B cell (primary cell): ENCODE data around the gene FRS3. TPM values are rescaled to one million over a fixed set of nuclear protein-coding genes. Genes with fewer than 3 reads are reported as not detected.

Experiments used
- ATAC-seq: fragments of 200-7000 bp; cut with Tn5 transposase; one replicate; pipeline ENCODE4 v1.10.0; 2021; ENCODE audit warnings: low read depth, mild to moderate bottlenecking, moderate number of reproducible peaks, moderate library complexity
- CTCF ChIA-PET: fragments of 350-600 bp; sonication (Branson Sonifier 250); formaldehyde crosslinking; loops from one replicate; lab custom pipeline; 2021; ENCODE audit warnings: antibody characterized with exemption, inconsistent platforms; lab: Charles Lee
- POLR2A ChIA-PET: fragments of 350-600 bp; sonication (Branson Sonifier 250); formaldehyde crosslinking; loops from one replicate; lab custom pipeline; 2021; ENCODE audit warnings: antibody characterized with exemption; lab: Charles Lee
- DNase-seq: peaks from one replicate; pipeline ENCODE4 v3.0.0; 2013
- H2AFZ ChIP-seq: 2 replicates; pipeline ENCODE4 v1.6.1; 2012; ENCODE audit warnings: mild to moderate bottlenecking, low read depth, low read length; ENCODE audit not compliant: insufficient read depth, poor library complexity, severe bottlenecking
- H3K27ac ChIP-seq, 2 donors: 1 replicate in 1 of 2; 2 replicates in 1 of 2; pipeline ENCODE4 v1.5.1; 2012 to 2013; ENCODE audit warnings: low read length in 2 of 2, mild to moderate bottlenecking in 2 of 2, moderate library complexity in 1 of 2
- H3K27me3 ChIP-seq, 4 experiments: fragments of 200-600 bp in 1 of 4; sonication (generic) in 1 of 4; replicated peaks in 1 of 4; 1 replicate in 2 of 4; 2 replicates in 2 of 4; pipeline versions ENCODE4 v1.6.1 to v1.7.0; 2013 to 2016; ENCODE audit warnings: low read length in 3 of 4, mild to moderate bottlenecking in 2 of 4, mixed read lengths in 1 of 4, moderate library complexity in 1 of 4; ENCODE audit not compliant: insufficient read depth in 4 of 4, control insufficient read depth in 3 of 4; ENCODE audit errors: control extremely low read depth in 1 of 4
- H3K36me3 ChIP-seq, 2 experiments: replicated peaks in 1 of 2; 1 replicate in 1 of 2; 2 replicates in 1 of 2; pipeline versions ENCODE4 v1.6.1 to v1.7.1; 2013; ENCODE audit warnings: low read length in 1 of 2; ENCODE audit not compliant: insufficient read depth in 2 of 2, control insufficient read depth in 1 of 2; ENCODE audit errors: control extremely low read depth in 1 of 2, extremely low read depth in 1 of 2
- H3K4me1 ChIP-seq, 2 donors: fragments of 200-600 bp in 1 of 2; sonication (generic) in 1 of 2; 1 replicate in 1 of 2; 2 replicates in 1 of 2; pipeline versions ENCODE4 v1.5.1 to v1.6.1; 2013 to 2017; ENCODE audit warnings: low read length in 2 of 2; ENCODE audit not compliant: control insufficient read depth in 2 of 2, insufficient read depth in 2 of 2
- H3K4me2 ChIP-seq: replicated peaks from 2 replicates; pipeline ENCODE3; 2012; ENCODE audit warnings: mild to moderate bottlenecking, low read depth, low read length; ENCODE audit not compliant: poor library complexity, severe bottlenecking
- H3K4me3 ChIP-seq, 5 experiments: fragments of 200-600 bp in 1 of 5; sonication (generic) in 1 of 5; 1 replicate in 3 of 5; 2 replicates in 2 of 5; pipeline versions ENCODE4 v1.5.1 to v1.7.0; 2011 to 2016; ENCODE audit warnings: low read length in 4 of 5, mild to moderate bottlenecking in 4 of 5, low read depth in 2 of 5, control low read depth in 1 of 5, moderate library complexity in 1 of 5; ENCODE audit not compliant: insufficient read depth in 1 of 5; ENCODE audit errors: control extremely low read depth in 1 of 5, extremely low read depth in 1 of 5
- H3K79me2 ChIP-seq: fragments of 200-600 bp; sonication (generic); one replicate; pipeline ENCODE4 v1.6.0; 2016; ENCODE audit warnings: low read length; ENCODE audit not compliant: control insufficient read depth, insufficient read depth
- H3K9ac ChIP-seq: fragments of 200-600 bp; sonication (generic); 2 replicates; pipeline ENCODE4 v1.6.1; 2017; ENCODE audit warnings: mild to moderate bottlenecking, low read length, moderate library complexity
- H3K9me3 ChIP-seq, 3 donors: one replicate each; pipeline versions ENCODE4 v1.6.1 to v1.7.1; 2013; ENCODE audit warnings: low read length in 2 of 3; ENCODE audit not compliant: control insufficient read depth in 2 of 3, insufficient read depth in 1 of 3; ENCODE audit errors: control extremely low read depth in 1 of 3
- H4K20me1 ChIP-seq: 2 replicates; pipeline ENCODE4 v1.6.0; 2012; ENCODE audit warnings: mild to moderate bottlenecking, low read length; ENCODE audit not compliant: insufficient read depth, control insufficient read depth, poor library complexity, severe bottlenecking
- H3K27ac Mint-ChIP-seq: one replicate; pipeline ENCODE4 v1.8.0; 2021; ENCODE audit warnings: mixed read lengths
- H3K27me3 Mint-ChIP-seq: one replicate; pipeline ENCODE4 v1.8.0; 2021; ENCODE audit warnings: mixed read lengths
- H3K4me1 Mint-ChIP-seq: one replicate; pipeline ENCODE4 v1.8.0; 2021; ENCODE audit warnings: mixed read lengths
- H3K4me3 Mint-ChIP-seq: one replicate; pipeline ENCODE4 v1.8.0; 2021; ENCODE audit warnings: mixed read lengths
- H3K9me3 Mint-ChIP-seq: one replicate; pipeline ENCODE4 v1.8.0; 2022; ENCODE audit warnings: mixed read lengths; ENCODE audit not compliant: insufficient read depth
- EZH2 ChIP-seq: IDR thresholded peaks from 2 replicates; pipeline ENCODE4 v1.6.1; 2012; ENCODE audit warnings: borderline replicate concordance, low read depth, mild to moderate bottlenecking, moderate library complexity, low read length; ENCODE audit not compliant: insufficient read depth, poor library complexity, severe bottlenecking
- WGBS: methylation state at CpG from one replicate; pipeline ENCODE4 v1.1.5; 2013; ENCODE audit warnings: missing lambda C conversion rate; ENCODE audit not compliant: insufficient coverage; 5-methylcytosine and 5-hydroxymethylcytosine counted together
- intact Hi-C: fragments of 100-400 bp; cut with micrococcal nuclease; formaldehyde crosslinking; loops from one replicate; pipeline ENCODE4 v1.10.0; 2022
- polyA plus RNA-seq: library from polyadenylated mRNA; depleted of rRNA; stranded (reverse); fragments of >200 nt; gene quantifications from 2 replicates; pipeline ENCODE4 v1.2.3, GENCODE V29; 2012
- total RNA-seq, 2 donors: library from RNA; stranded (reverse); fragments of 120-200 nt in 1 of 2; gene quantifications; 1 replicate in 1 of 2; 2 replicates in 1 of 2; pipeline versions ENCODE4 v1.2.3 to v1.2.4, GENCODE V29; 2013 to 2022
- TF ChIP-seq, protein P1 (sequence below): fragments of 200-600 bp; IDR thresholded peaks from one replicate; pipeline ENCODE4 v1.8.0; 2022; ENCODE audit warnings: antibody characterized with exemption, mild to moderate bottlenecking

The FRS3 gene
- total and polyA plus RNA-seq, 2 donors (not counting 1 experiment from before 2014, with no cell fraction given) = 9.8 to 12.0 TPM

DNA sequence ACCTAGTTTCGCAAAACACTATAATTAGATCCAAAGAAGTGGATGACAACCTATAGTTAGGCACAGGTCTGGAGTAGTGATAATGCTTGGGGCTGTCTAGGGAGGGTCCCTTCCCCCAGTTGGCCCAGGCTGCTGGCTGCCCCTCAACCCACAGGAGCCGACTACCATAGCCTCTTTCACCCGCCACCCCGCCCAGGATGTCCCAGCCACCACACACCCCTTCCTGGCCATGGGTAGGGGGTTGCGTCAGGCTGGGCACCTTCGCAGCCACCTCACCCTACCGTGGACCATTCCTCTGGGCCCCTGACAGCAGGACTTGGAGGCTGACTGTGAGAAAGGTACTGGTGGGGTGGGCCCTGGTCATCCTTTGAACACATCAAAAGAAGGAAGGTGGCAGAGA lies 52.8 kb downstream of the FRS3 start:
- TF ChIP-seq, protein P1, sequence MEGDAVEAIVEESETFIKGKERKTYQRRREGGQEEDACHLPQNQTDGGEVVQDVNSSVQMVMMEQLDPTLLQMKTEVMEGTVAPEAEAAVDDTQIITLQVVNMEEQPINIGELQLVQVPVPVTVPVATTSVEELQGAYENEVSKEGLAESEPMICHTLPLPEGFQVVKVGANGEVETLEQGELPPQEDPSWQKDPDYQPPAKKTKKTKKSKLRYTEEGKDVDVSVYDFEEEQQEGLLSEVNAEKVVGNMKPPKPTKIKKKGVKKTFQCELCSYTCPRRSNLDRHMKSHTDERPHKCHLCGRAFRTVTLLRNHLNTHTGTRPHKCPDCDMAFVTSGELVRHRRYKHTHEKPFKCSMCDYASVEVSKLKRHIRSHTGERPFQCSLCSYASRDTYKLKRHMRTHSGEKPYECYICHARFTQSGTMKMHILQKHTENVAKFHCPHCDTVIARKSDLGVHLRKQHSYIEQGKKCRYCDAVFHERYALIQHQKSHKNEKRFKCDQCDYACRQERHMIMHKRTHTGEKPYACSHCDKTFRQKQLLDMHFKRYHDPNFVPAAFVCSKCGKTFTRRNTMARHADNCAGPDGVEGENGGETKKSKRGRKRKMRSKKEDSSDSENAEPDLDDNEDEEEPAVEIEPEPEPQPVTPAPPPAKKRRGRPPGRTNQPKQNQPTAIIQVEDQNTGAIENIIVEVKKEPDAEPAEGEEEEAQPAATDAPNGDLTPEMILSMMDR = no peak
- TF ChIP-seq EZH2 = no peak
- peaks cover 96 to 100% of the 10 kb centered on the region in 2 donors for H3K4me1 ChIP-seq
- ATAC-seq (no peak), DNase-seq (no peak)
- H3K27me3 ChIP-seq = no peaks in the 10 kb centered on the region
- peaks cover 100% of the 10 kb centered on the region for H3K79me2 ChIP-seq
- no peaks in the 10 kb centered on the region for H3K9me3 ChIP-seq
- peaks cover 0 to 16% of the 10 kb centered on the region in 2 experiments for H3K36me3 ChIP-seq
- no CpG with 5 or more reads among the region's 7 CpGs for WGBS
- Mint-ChIP-seq H3K27ac (peak overlapping the region; percentile 94), H3K4me3 (peak overlapping the region; percentile 93), H3K27me3 (no peaks in the 10 kb centered on the region), H3K9me3 (no peaks in the 10 kb centered on the region), H3K4me1 (peaks cover 97% of the 10 kb centered on the region)
- H3K27ac ChIP-seq = peak overlapping the region; percentile 87 to 93
- H2AFZ ChIP-seq = no peak overlapping the region
- intact Hi-C loops = loop anchor here (10.0 kb wide), 1 partner anchor 298 kb away; no protein-coding TSS in a partner anchor
- peak overlapping the region in 4 of 5 experiments; percentile 9 to 89 (median 50) for H3K4me3 ChIP-seq
- H3K4me2 ChIP-seq = peak overlapping the region; percentile 90
- ChIA-PET POLR2A (interaction anchor here (9.4 kb wide), 1 partner anchor 23 kb away, joined by 342 read pairs; no protein-coding TSS in a partner anchor), CTCF (interaction anchor here (0.9 to 9.1 kb wide), 2 partner anchors 13 to 20 kb away, joined by 3 to 176 read pairs; no protein-coding TSS in a partner anchor)
- peaks cover 21% of the 10 kb centered on the region for H4K20me1 ChIP-seq
- H3K9ac ChIP-seq = peak overlapping the region; percentile 78
